ENCODE results near the gene CHST8.
A peak's percentile ranks its signal among the peaks of the same experiment; 100 is the strongest.

The CHST8 gene

DNA sequence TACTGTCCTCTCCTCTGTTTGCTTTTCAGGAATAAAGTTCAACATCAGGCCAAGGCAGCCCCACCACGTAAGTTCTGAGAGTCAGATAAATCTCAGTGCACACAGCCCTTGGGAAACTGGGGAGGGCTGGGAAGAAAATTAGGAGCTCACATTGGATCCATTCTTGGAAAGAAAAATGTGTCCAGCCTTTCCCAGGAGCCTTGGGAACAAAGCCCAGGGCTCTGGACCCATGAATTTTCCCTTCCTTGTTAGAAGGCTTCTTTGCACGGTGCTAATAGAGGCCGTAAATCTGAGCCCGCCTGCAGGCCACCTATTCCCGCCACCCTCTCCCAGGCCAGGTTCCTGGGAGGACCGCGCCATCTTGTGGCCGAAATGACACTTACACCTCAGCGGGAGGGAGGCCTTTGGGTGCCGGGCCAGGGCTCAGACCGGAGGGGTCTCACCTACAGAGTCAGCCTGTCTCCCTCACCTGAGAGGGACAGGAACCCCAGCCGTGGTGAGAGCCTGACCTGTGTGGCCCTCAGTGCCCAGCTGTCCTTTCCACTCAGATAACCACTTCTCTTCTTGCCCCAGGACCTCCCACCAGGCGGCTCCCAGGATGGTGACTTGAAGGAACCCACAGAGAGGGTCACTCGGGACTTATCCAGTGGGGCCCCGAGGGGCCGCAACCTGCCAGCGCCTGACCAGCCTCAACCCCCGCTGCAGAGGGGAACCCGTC is 149.8 kb downstream of the CHST8 start:
- Histone ChIP-seq H3K9me3 (ENCODE audit: severe bottlenecking) (no peaks in the 10 kb centered on the region), H3K36me3 (ENCODE audit: low read depth) (no peaks in the 10 kb centered on the region), H3K27ac (ENCODE audit: poor library complexity, severe bottlenecking) (no peak overlapping the region), H3K4me1 (ENCODE audit: insufficient read depth, poor library complexity, severe bottlenecking) (no peaks in the 10 kb centered on the region), H3K27me3 (ENCODE audit: insufficient read depth, poor library complexity, severe bottlenecking) (no peaks in the 10 kb centered on the region), H3K4me3 (ENCODE audit: severe bottlenecking) (no peak overlapping the region)
- no peak for DNase-seq (ENCODE audit: low spot score)
- TF ChIP-seq, protein P1, sequence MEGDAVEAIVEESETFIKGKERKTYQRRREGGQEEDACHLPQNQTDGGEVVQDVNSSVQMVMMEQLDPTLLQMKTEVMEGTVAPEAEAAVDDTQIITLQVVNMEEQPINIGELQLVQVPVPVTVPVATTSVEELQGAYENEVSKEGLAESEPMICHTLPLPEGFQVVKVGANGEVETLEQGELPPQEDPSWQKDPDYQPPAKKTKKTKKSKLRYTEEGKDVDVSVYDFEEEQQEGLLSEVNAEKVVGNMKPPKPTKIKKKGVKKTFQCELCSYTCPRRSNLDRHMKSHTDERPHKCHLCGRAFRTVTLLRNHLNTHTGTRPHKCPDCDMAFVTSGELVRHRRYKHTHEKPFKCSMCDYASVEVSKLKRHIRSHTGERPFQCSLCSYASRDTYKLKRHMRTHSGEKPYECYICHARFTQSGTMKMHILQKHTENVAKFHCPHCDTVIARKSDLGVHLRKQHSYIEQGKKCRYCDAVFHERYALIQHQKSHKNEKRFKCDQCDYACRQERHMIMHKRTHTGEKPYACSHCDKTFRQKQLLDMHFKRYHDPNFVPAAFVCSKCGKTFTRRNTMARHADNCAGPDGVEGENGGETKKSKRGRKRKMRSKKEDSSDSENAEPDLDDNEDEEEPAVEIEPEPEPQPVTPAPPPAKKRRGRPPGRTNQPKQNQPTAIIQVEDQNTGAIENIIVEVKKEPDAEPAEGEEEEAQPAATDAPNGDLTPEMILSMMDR (IDR thresholded peaks at IDR 0.05; ENCODE audit: poor library complexity, severe bottlenecking): peak; percentile 83
- ATAC-seq (ENCODE audit: low read depth): peak; percentile 73

DNA sequence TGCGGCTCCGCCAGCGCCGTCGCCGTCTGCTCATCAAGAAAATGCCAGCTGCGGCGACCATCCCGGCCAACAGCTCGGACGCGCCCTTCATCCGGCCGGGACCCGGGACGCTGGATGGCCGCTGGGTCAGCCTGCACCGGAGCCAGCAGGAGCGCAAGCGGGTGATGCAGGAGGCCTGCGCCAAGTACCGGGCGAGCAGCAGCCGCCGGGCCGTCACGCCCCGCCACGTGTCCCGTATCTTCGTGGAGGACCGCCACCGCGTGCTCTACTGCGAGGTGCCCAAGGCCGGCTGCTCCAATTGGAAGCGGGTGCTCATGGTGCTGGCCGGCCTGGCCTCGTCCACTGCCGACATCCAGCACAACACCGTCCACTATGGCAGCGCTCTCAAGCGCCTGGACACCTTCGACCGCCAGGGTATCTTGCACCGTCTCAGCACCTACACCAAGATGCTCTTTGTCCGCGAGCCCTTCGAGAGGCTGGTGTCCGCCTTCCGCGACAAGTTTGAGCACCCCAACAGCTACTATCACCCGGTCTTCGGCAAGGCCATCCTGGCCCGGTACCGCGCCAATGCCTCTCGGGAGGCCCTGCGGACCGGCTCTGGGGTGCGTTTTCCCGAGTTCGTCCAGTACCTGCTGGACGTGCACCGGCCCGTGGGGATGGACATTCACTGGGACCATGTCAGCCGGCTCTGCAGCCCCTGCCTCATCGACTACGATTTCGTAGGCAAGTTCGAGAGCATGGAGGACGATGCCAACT is 150.5 kb downstream of the CHST8 start:
- no peak overlapping the region for H3K27ac ChIP-seq (ENCODE audit: poor library complexity, severe bottlenecking)
- no peak for ATAC-seq (ENCODE audit: low read depth)
- no peak overlapping the region for H3K4me3 ChIP-seq (ENCODE audit: severe bottlenecking)
- H3K36me3 ChIP-seq (ENCODE audit: low read depth): no peaks in the 10 kb centered on the region
- no peaks in the 10 kb centered on the region for H3K27me3 ChIP-seq (ENCODE audit: insufficient read depth, poor library complexity, severe bottlenecking)
- DNase-seq (ENCODE audit: low spot score): no peak
- TF ChIP-seq, protein P1 (IDR thresholded peaks at IDR 0.05; ENCODE audit: poor library complexity, severe bottlenecking): no peak
- H3K9me3 ChIP-seq (ENCODE audit: severe bottlenecking): no peaks in the 10 kb centered on the region
- no peaks in the 10 kb centered on the region for H3K4me1 ChIP-seq (ENCODE audit: insufficient read depth, poor library complexity, severe bottlenecking)

DNA sequence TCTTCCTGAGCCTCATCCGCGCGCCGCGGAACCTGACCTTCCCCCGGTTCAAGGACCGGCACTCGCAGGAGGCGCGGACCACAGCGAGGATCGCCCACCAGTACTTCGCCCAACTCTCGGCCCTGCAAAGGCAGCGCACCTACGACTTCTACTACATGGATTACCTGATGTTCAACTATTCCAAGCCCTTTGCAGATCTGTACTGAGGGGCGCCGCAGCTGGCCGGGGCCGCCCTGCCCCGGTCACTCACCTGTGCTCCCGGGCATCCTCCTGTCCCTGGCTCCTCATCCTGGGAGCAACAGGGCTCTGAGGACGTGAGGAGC is 151.1 kb downstream of the CHST8 start:
- Histone ChIP-seq H3K9me3 (ENCODE audit: severe bottlenecking) (no peaks in the 10 kb centered on the region), H3K4me1 (ENCODE audit: insufficient read depth, poor library complexity, severe bottlenecking) (no peaks in the 10 kb centered on the region), H3K27ac (ENCODE audit: poor library complexity, severe bottlenecking) (no peak overlapping the region), H3K4me3 (ENCODE audit: severe bottlenecking) (no peak overlapping the region), H3K36me3 (ENCODE audit: low read depth) (no peaks in the 10 kb centered on the region), H3K27me3 (ENCODE audit: insufficient read depth, poor library complexity, severe bottlenecking) (no peaks in the 10 kb centered on the region)
- ATAC-seq (ENCODE audit: low read depth): no peak
- TF ChIP-seq, protein P1 (IDR thresholded peaks at IDR 0.05; ENCODE audit: poor library complexity, severe bottlenecking): no peak
- no peak for DNase-seq (ENCODE audit: low spot score)

DNA sequence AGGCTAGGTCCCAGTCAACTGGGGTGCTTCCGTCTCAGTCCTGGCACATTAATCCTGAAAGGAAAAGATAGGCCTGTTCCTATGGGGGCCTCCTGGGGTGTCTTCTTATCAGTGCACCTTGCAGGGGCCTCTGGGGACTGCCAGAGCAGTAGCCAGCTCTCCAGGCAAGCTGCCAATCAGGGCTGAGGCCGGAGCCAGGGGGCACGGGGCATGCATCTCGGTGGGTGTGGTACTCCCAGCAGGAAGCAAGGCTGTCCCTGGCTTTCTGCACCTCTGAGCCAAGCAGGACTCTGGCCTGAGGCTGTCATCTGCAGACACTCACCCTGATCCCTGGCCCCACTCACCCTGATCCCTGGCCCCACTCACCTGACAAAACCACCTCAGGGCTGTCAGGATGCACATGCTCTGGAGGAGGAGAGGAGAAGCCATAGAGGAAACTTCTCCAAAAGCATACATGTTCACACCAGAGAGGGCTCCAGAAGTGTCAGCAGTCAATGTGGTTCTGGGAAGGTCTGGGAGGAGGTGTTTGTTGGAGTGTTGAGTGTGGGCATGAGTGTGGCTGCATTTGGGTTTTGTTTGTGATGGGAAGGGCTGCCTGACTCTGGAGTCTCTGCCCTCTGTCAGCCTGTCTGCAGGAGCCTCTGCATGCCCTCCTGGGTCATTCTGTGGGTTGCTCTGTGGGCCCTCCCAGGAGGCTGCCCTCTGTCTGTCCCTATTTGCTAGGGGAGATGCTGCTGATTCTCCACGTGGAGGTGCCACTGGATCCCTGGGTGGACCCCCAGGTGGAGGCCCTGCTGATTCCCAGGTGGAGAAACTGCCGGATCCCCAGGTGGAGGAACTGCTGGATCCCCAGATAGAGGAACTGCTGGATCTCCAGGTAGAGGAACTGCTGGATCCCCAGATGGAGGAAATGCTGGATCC is 152.2 kb downstream of the CHST8 start:
- no peaks in the 10 kb centered on the region for H3K9me3 ChIP-seq (ENCODE audit: severe bottlenecking)
- TF ChIP-seq, protein P1 (IDR thresholded peaks at IDR 0.05; ENCODE audit: poor library complexity, severe bottlenecking): no peak
- peaks cover 8% of the 10 kb centered on the region for H3K27me3 ChIP-seq (ENCODE audit: insufficient read depth, poor library complexity, severe bottlenecking)
- H3K27ac ChIP-seq (ENCODE audit: poor library complexity, severe bottlenecking): no peak overlapping the region
- no peak overlapping the region for H3K4me3 ChIP-seq (ENCODE audit: severe bottlenecking)
- DNase-seq (ENCODE audit: low spot score) (no peak), ATAC-seq (ENCODE audit: low read depth) (no peak)
- H3K36me3 ChIP-seq (ENCODE audit: low read depth): no peaks in the 10 kb centered on the region
- H3K4me1 ChIP-seq (ENCODE audit: insufficient read depth, poor library complexity, severe bottlenecking): no peaks in the 10 kb centered on the region

Measured in RWPE2 (cell line).